Prostate gland (tissue), 2 donors: Measurements from ENCODE around the gene ATP9B.

ENCODE experiments used
- POLR2A ChIP-seq: fragments of 450-650 bp; IDR thresholded peaks from one replicate; pipeline ENCODE4 v1.6.1; 2016; ENCODE audit warnings: antibody characterized with exemption, mild to moderate bottlenecking
- POLR2AphosphoS5 ChIP-seq: sonication (generic); formaldehyde crosslinking; IDR thresholded peaks from one replicate; pipeline ENCODE4 v1.6.1; 2017; ENCODE audit warnings: antibody characterized with exemption
- TF ChIP-seq, protein P1 (sequence below), 4 experiments: fragments of 200-600 bp in 2 of 4; fragments of 450-650 bp in 2 of 4; sonication (generic) in 2 of 4; IDR thresholded peaks; 1 replicate in 3 of 4; 2 replicates in 1 of 4; pipeline ENCODE4 v1.5.1; 2016 to 2019; ENCODE audit warnings: antibody characterized with exemption in 4 of 4, mild to moderate bottlenecking in 2 of 4, moderate library complexity in 2 of 4

DNA sequence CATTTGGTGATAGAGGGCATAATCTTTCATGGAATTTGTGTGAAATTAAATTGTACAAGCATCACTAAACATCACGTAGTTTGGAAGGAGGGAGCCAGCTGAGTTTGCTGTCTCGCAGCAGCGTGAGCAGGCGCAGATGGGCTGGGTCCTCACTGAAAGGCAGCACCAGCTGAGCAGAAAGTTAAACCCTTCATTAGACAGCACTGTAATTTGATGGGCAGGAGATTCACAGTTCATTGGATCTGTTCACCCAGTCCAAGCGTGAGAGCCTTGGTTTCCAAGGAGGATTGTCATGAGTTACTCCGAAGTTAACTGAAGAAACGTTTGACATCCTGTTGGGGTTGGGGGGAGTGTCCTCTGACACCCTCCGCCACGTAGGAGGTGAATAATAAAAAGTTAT, 236.7 kb downstream of the ATP9B start:
- TF ChIP-seq, protein P1, sequence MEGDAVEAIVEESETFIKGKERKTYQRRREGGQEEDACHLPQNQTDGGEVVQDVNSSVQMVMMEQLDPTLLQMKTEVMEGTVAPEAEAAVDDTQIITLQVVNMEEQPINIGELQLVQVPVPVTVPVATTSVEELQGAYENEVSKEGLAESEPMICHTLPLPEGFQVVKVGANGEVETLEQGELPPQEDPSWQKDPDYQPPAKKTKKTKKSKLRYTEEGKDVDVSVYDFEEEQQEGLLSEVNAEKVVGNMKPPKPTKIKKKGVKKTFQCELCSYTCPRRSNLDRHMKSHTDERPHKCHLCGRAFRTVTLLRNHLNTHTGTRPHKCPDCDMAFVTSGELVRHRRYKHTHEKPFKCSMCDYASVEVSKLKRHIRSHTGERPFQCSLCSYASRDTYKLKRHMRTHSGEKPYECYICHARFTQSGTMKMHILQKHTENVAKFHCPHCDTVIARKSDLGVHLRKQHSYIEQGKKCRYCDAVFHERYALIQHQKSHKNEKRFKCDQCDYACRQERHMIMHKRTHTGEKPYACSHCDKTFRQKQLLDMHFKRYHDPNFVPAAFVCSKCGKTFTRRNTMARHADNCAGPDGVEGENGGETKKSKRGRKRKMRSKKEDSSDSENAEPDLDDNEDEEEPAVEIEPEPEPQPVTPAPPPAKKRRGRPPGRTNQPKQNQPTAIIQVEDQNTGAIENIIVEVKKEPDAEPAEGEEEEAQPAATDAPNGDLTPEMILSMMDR (IDR thresholded peaks at IDR 0.05): no peak
- TF ChIP-seq POLR2AphosphoS5 (no peak), POLR2A (no peak)
